ENCODE measurements around the gene GRHL3. TPM values are rescaled to one million over a fixed set of nuclear protein-coding genes. Genes with fewer than 3 reads are reported as not detected.
A peak's percentile ranks its signal among the peaks of the same experiment; 100 is the strongest.
"Not testable (repeated sequence)": the region's sequence is repeated elsewhere in the genome, so short reads cannot be mapped to it uniquely, and the experiment has no call there.

The GRHL3 gene
- polyA plus RNA-seq, 6 donors from 2014 or later = not detected

DNA sequence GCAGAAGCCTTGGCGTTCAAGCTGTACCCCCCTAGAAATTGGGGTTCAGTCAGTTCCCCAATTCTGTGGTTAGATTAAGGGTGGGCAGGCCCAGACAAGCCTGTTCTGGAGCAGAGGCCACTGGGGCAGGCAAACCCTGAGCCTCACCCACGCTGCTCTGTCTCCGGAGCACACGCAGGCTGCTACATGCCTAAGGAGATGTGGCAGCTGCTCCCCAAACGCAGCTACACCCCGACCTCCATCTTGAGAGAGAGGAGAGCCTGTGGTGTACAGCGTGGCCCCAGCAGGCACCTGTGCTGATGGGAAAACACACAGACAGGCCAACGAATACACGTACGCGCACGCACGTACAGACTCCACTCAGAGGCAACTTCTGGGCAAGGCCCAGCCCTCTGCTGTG, 33.9 kb upstream of the GRHL3 start:
- H3K4me3 Mint-ChIP-seq = no peak overlapping the region

DNA sequence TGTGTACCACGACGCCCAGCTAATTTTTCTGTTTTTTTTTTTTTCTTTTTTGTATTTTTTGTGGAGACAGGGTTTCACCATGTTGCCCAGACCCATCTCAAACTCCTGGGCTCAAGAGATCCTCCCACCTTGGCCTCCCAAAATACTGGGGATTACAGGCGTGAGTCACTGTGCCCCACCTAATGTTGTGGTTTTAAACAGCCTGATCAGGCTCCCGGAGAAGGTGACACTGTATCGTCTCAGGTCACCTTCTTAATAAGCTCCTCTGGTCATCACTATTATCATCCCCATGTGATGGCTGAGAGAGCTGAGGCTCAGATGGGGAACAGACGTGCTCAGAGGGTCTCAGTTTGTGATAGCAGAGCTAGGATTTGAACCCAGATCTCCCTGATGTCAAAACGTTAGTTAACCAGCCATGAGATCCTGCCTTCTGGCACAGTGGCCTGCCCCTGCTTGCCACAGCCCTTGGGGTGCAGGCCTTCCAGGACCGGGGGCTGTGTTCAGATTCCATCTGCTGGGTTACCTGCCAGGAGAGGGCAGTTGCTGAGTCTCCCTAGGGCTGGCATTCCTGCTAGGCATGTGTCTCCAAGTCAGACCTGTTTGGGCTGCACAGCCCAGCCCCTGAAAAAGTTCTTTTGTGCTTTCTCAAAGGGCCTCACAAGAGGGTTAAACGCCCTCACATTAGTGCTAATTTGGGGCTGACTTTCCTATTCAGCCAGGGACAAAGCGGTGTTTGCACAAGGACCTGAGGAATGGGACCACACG, 32.7 kb upstream of the GRHL3 start:
- Mint-ChIP-seq H3K27me3 (peaks cover 11 to 20% (median 16%) of the 10 kb centered on the region in 3 donors), H3K9me3 (no peaks in the 10 kb centered on the region), H3K36me3 (no peaks in the 10 kb centered on the region), H3K4me3 (no peak overlapping the region), H3K4me1 (peaks cover 0 to 2% (median 0%) of the 10 kb centered on the region in 3 donors), H3K27ac (no peak overlapping the region)
- ATAC-seq (ENCODE audit: low read depth in 2 of 2) (no peak), DNase-seq (no peak)

More for the DNA sequence above, 33.9 kb upstream of the GRHL3 start:
- peaks cover 0 to 2% (median 0%) of the 10 kb centered on the region in 3 donors for H3K4me1 Mint-ChIP-seq
- peaks cover 0 to 17% (median 8%) of the 10 kb centered on the region in 3 donors for H3K27me3 Mint-ChIP-seq
- peaks cover 0 to 2% (median 0%) of the 10 kb centered on the region in 7 donors for H3K9me3 Mint-ChIP-seq
- no peak for ATAC-seq (ENCODE audit: low read depth in 2 of 2)
- no peak overlapping the region for H3K27ac Mint-ChIP-seq
- H3K36me3 Mint-ChIP-seq = no peaks in the 10 kb centered on the region
- DNase-seq = no peak

DNA sequence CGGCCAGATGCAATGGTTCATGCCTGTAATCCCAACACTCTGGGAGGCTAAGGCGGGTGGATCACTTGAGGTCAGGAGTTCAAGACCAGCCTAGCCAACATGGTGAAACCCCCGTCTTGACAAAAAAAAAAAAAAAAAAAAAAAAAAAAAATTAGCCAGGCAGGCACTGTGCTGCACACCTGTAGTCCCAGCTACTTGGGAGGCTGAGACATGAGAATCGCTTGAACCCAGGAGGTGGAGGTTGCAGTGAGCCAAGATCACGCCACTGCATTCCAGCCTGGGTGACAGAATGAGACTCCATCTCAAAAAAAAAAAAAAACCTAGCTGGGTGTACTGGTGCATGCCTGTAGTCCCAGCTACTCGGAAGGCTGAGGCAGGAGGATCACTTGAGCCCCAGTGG, 31.4 kb upstream of the GRHL3 start:
- H3K9me3 Mint-ChIP-seq; DNase-seq; ATAC-seq (ENCODE audit: low read depth in 2 of 2); H3K27ac Mint-ChIP-seq; H3K4me1 Mint-ChIP-seq; H3K36me3 Mint-ChIP-seq; H3K4me3 Mint-ChIP-seq: not testable (repeated sequence)
- peaks cover 17 to 23% (median 18%) of the 10 kb centered on the region in 3 donors for H3K27me3 Mint-ChIP-seq

DNA sequence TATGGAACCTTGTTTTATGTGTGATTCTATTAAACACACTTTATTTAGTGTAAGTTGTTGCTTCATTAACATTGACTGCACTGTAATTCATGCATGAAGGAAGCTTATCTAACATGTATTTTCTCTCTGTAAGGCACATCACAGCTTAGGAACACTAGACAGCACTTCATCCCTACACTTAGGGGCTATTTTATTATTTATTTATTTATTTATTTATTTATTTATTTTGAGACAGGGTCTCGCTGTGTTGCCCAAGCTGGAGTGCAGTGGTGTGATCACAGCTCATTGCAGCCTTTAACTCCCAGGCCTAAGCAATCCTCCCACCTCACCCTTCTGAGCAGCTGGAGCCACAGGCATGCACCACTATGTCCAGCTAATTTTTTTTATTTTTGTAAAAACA, 30.7 kb upstream of the GRHL3 start:
- H3K4me1 Mint-ChIP-seq = peaks cover 0 to 2% (median 0%) of the 10 kb centered on the region in 3 donors
- no peaks in the 10 kb centered on the region for H3K9me3 Mint-ChIP-seq
- peaks cover 16 to 23% (median 18%) of the 10 kb centered on the region in 3 donors for H3K27me3 Mint-ChIP-seq
- no peaks in the 10 kb centered on the region for H3K36me3 Mint-ChIP-seq
- no peak overlapping the region for H3K4me3 Mint-ChIP-seq
- H3K27ac Mint-ChIP-seq = no peak overlapping the region
- ATAC-seq (ENCODE audit: low read depth in 2 of 2) (no peak), DNase-seq (no peak)

DNA sequence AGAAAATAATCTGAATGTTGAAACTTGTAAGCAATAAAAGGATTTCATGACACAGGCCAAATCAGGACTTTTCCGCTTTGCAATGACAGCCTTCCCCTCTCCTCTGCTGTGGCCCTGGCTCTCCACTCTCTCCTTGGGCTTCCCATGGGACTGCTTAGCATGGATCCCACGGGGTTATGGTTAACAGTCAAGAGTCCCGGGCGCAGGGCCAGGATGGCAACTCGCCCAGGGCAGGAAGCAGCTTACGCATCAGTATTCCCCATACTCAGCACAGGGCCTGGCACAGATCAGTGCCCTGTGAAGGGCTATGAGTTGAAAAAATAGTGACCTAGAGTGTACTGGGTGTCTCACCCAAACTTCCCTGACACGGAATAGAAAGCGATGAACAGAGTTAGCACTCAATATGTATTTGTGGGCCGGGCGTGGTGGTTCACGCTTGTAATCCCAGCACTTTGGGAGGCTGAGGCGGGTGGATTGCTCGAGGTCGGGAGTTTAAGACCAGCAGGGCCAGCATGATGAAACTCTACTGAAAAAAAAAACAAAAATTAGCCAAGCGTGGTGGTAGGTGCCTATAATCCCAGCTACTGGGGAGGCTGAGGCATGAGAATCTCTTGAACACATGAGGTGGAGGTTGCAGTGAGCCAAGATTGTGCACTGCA, 29.1 kb upstream of the GRHL3 start:
- Mint-ChIP-seq H3K9me3 (no peaks in the 10 kb centered on the region), H3K27ac (no peak overlapping the region), H3K27me3 (peaks cover 20 to 35% (median 21%) of the 10 kb centered on the region in 3 donors), H3K4me1 (peaks cover 0 to 2% (median 0%) of the 10 kb centered on the region in 3 donors), H3K36me3 (no peaks in the 10 kb centered on the region), H3K4me3 (no peak overlapping the region)
- ATAC-seq (ENCODE audit: low read depth in 2 of 2) (no peak), DNase-seq (no peak)

DNA sequence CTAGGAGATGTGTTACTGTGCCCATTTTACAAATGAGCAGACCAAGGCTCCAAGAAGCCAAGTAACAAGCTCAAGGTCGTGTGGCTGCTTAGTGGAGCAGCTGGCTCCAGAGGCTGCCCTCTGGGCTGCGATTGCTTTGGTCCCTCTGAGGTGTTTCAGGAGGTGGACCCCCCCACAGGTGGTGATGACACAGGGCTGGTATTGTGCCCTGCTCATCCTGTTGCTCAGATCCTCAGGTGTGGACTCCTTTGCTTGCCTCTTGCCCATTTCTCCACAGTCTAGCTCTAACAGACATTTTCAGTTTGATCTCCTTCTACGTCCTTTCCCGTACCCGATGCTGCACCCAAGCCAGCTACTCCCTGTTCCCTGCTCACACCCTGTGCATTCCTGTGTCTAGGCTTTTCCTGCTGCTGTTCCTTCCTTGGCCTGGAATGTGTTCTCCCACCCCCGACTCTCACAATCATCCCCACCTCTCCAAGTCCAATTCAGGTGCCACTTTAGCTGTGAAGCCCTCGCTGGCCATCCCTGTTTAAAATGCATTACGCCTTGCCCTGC, 28.1 kb upstream of the GRHL3 start:
- Mint-ChIP-seq H3K9me3 (no peaks in the 10 kb centered on the region), H3K27me3 (peaks cover 17 to 41% (median 27%) of the 10 kb centered on the region in 3 donors), H3K4me3 (no peak overlapping the region), H3K4me1 (no peaks in the 10 kb centered on the region), H3K36me3 (no peaks in the 10 kb centered on the region), H3K27ac (no peak overlapping the region)
- ATAC-seq (ENCODE audit: low read depth in 2 of 2) (no peak), DNase-seq (no peak)

DNA sequence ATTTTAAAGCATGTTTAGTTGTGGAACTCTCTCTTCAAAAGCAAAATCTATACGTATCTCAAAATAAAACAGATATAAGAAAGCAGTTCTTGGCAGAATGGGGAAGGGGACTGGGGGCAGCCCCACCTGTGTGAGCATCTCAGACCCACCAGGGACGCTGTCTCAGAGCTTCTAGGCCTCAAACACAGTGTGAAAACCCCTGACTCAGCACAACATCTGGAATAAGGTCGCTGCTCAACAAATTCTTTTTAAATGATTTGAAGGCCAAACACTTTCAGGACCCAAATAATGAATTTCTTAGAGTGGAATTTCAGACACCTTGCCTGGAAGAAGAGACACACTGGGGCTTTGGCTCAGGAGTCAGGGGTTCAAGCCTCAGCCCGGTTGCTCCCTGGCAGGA, 27.1 kb upstream of the GRHL3 start:
- DNase-seq (no peak), ATAC-seq (ENCODE audit: low read depth in 2 of 2) (no peak)
- Mint-ChIP-seq H3K27ac (no peak overlapping the region), H3K4me3 (no peak overlapping the region), H3K27me3 (peaks cover 17 to 41% (median 27%) of the 10 kb centered on the region in 3 donors), H3K36me3 (no peaks in the 10 kb centered on the region), H3K9me3 (no peaks in the 10 kb centered on the region), H3K4me1 (no peaks in the 10 kb centered on the region)

DNA sequence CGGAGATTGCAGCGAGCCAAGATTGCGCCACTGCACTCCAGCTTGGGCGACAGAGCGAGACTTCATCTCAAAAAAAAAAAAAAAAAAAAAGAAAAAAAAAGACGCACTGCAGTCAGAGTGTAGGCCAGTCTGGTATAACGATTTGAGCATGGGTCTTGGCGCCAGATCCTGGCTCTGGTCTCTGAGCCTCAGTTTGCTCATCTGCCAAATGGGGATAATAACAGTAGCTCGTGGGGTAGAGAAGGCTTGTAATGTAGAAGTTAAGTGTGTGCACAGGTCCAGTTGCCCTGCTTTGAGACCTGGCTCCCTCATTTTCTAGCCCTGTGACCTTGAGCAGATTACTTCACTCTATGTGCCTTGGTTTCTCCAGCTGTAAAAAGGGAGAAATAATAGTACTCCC, 26.3 kb upstream of the GRHL3 start:
- H3K4me3 Mint-ChIP-seq = no peak overlapping the region
- peaks cover 17 to 46% (median 34%) of the 10 kb centered on the region in 3 donors for H3K27me3 Mint-ChIP-seq
- H3K9me3 Mint-ChIP-seq = no peaks in the 10 kb centered on the region
- H3K27ac Mint-ChIP-seq = peak overlapping the region in 1 of 6 donors; percentile 26
- no peaks in the 10 kb centered on the region for H3K36me3 Mint-ChIP-seq
- no peak for ATAC-seq (ENCODE audit: low read depth in 2 of 2)
- no peak for DNase-seq
- no peaks in the 10 kb centered on the region for H3K4me1 Mint-ChIP-seq

DNA sequence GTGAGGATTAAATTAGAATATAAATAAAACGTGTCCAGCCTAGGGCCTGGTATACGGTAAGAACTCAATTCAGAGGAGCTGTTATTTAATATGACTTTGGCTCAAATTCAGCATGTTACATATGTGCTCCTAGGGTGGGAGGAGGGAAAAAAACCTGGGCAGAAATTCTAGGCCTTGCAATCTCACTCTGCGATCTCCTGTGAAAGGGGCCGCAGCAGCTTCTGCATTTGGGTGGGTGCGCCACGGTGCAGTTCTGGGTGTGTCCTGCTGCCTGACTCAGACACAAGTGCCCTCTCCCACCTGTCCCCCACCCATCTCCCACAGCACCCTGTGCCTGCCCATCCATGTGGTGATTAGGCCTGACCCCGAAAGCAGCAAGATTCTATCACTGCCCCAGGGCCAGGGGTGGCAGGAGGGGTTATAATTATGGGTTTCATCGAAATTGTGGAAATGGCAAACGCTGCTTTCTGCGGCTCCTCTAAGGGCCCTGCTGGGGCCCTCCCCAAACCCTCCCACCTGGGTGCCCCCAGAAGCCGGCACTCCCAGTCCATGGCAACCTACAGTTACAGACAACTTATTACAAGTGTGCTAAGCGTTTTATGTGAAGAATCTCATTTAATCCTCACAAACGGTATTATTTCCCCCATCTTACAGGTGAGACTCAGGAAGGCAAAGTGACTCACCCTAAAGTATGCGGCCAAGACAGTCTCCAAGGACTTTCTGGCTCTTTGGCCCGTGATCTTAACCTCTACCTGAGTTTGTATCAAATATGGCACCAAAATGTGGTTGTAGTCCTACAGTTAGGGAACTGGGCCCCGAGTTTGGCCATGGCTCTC, 25.5 kb upstream of the GRHL3 start:
- no peaks in the 10 kb centered on the region for H3K36me3 Mint-ChIP-seq
- no peak for ATAC-seq (ENCODE audit: low read depth in 2 of 2)
- H3K27me3 Mint-ChIP-seq = peaks cover 15 to 53% (median 41%) of the 10 kb centered on the region in 3 donors
- no peaks in the 10 kb centered on the region for H3K4me1 Mint-ChIP-seq
- H3K4me3 Mint-ChIP-seq = no peak overlapping the region
- H3K27ac Mint-ChIP-seq = no peak overlapping the region
- H3K9me3 Mint-ChIP-seq = no peaks in the 10 kb centered on the region
- no peak for DNase-seq

DNA sequence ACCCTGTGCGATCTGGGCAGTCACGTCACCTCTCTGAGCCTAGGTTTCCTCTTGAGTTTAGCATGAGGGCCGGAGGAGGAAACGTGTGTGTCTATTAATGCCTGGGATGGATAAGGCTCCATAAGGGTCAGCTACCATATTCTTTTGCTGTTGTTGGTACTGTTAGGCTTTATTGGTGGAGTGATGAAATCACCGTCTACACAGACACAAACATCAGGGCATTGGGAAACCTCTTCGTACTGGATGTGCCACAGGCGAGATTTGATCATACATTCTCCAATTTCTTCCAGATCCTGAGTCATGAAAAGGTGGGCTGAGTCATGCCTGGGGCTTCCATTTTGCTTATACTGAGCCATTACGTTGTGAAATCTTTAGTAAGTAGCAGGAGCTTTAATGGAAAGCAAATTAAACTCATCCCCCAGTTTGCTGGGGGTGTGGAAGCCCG, 24.9 kb upstream of the GRHL3 start:
- Mint-ChIP-seq H3K4me1 (no peaks in the 10 kb centered on the region), H3K4me3 (no peak overlapping the region), H3K27ac (peak overlapping the region in 1 of 6 donors; percentile 23), H3K9me3 (no peaks in the 10 kb centered on the region), H3K36me3 (no peaks in the 10 kb centered on the region), H3K27me3 (peaks cover 21 to 57% (median 45%) of the 10 kb centered on the region in 3 donors)
- no peak for DNase-seq
- ATAC-seq (ENCODE audit: low read depth in 2 of 2) = no peak

DNA sequence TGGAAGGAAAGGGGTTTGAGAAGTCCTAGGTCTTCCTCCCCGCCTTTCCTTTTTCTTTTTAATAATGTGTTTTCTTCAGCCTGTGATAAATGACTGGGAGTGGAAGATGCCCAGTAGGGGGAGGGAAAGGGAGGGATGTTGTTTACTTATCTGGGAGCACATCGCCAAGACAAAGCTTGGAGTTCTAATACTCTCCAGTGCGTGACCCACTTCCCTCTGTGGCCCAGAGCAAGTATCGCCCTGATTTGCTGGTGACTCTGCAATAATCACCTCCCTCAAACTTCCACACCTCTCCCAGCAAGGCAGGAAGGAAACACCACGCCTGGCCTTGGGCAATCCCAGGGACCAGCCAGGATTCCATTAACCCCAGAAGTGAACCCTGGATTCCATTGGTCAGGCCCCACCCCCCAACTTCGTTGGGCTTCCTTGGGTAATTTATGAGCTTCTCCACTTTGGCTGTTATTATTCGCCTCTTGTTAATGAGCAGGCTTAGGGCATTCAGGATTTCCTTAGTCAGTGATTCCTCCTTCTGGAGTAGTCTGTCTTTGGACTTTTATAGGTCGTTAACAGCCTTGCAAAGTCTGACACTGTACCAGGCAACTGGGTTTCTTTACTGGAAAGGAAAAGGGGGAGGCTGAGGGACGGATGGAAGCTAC, 24.3 kb upstream of the GRHL3 start:
- H3K4me3 Mint-ChIP-seq = no peak overlapping the region
- DNase-seq (no peak), ATAC-seq (ENCODE audit: low read depth in 2 of 2) (no peak)
- no peak overlapping the region for H3K27ac Mint-ChIP-seq
- H3K4me1 Mint-ChIP-seq = no peaks in the 10 kb centered on the region
- peaks cover 23 to 57% (median 45%) of the 10 kb centered on the region in 3 donors for H3K27me3 Mint-ChIP-seq
- H3K36me3 Mint-ChIP-seq = no peaks in the 10 kb centered on the region
- no peaks in the 10 kb centered on the region for H3K9me3 Mint-ChIP-seq

DNA sequence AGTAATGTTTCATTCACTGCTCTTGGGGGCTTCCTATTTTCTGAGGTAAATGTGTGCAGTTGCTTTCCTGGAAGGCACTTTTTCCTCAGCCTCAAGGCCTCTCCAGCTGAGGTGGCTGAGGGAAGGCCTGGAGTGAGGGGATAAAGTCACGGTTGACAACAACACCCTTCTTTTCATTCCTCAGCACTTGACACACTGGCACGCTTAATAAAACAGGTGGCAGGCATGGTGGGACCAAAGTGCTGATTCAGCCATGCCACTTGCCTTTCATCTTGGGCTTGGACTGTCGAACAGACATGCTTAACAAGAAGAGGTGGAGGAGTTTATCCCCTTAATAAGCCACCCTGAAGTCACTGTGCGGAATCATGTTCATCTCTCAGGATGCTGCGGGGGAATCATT, 23.6 kb upstream of the GRHL3 start:
- H3K27ac Mint-ChIP-seq = no peak overlapping the region
- H3K27me3 Mint-ChIP-seq = peaks cover 26 to 55% (median 43%) of the 10 kb centered on the region in 3 donors
- H3K4me3 Mint-ChIP-seq = no peak overlapping the region
- H3K4me1 Mint-ChIP-seq = no peaks in the 10 kb centered on the region
- no peaks in the 10 kb centered on the region for H3K36me3 Mint-ChIP-seq
- ATAC-seq (ENCODE audit: low read depth in 2 of 2) (no peak), DNase-seq (no peak)
- H3K9me3 Mint-ChIP-seq = no peaks in the 10 kb centered on the region
